ENCODE results near the gene NAMPT.

The NAMPT gene

GRCh38 chr7:106278695-106279094, 6.1 kb downstream of the NAMPT start:
- no peaks in the 10 kb centered on the region for H3K27me3 ChIP-seq (ENCODE audit: insufficient read depth, low read length, poor library complexity, severe bottlenecking)
- H3K4me2 ChIP-seq (ENCODE audit: low read depth, low read length, poor library complexity, severe bottlenecking): peak overlapping the region; percentile 50
- H4K20me1 ChIP-seq (ENCODE audit: insufficient read depth, low read length, poor library complexity, severe bottlenecking): peaks cover 54% of the 10 kb centered on the region
- no peak overlapping the region for H3K9ac ChIP-seq (ENCODE audit: low read depth, low read length, poor library complexity, severe bottlenecking)
- peaks cover 54% of the 10 kb centered on the region for H3K4me1 ChIP-seq (ENCODE audit: insufficient read depth, low read length, poor library complexity, severe bottlenecking)
- H3K9me2 ChIP-seq (replicated peaks; ENCODE audit: low read depth, low read length): no peaks in the 10 kb centered on the region
- no peaks in the 10 kb centered on the region for H3F3A ChIP-seq (ENCODE audit: low read depth)
- H2AFZ ChIP-seq (ENCODE audit: low read length): no peak overlapping the region
- peaks cover 20% of the 10 kb centered on the region; the same call in 1 of the 2 replicates for H3K36me3 ChIP-seq (ENCODE audit: insufficient read depth, low read length)
- TF ChIP-seq, protein P1, sequence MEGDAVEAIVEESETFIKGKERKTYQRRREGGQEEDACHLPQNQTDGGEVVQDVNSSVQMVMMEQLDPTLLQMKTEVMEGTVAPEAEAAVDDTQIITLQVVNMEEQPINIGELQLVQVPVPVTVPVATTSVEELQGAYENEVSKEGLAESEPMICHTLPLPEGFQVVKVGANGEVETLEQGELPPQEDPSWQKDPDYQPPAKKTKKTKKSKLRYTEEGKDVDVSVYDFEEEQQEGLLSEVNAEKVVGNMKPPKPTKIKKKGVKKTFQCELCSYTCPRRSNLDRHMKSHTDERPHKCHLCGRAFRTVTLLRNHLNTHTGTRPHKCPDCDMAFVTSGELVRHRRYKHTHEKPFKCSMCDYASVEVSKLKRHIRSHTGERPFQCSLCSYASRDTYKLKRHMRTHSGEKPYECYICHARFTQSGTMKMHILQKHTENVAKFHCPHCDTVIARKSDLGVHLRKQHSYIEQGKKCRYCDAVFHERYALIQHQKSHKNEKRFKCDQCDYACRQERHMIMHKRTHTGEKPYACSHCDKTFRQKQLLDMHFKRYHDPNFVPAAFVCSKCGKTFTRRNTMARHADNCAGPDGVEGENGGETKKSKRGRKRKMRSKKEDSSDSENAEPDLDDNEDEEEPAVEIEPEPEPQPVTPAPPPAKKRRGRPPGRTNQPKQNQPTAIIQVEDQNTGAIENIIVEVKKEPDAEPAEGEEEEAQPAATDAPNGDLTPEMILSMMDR (conservative IDR thresholded peaks at IDR 0.05; ENCODE audit: low read length): no peak
- TF ChIP-seq EZH2phosphoT487 (IDR thresholded peaks at IDR 0.05; ENCODE audit: borderline replicate concordance): no peak
- H3K79me2 ChIP-seq (ENCODE audit: insufficient read depth, low read length): peaks cover 74% of the 10 kb centered on the region
- no peak overlapping the region for H3K4me3 ChIP-seq (ENCODE audit: low read length, poor library complexity, severe bottlenecking)
- no peaks in the 10 kb centered on the region for H3K9me3 ChIP-seq (ENCODE audit: insufficient read depth, low read depth, low read length)

DNA sequence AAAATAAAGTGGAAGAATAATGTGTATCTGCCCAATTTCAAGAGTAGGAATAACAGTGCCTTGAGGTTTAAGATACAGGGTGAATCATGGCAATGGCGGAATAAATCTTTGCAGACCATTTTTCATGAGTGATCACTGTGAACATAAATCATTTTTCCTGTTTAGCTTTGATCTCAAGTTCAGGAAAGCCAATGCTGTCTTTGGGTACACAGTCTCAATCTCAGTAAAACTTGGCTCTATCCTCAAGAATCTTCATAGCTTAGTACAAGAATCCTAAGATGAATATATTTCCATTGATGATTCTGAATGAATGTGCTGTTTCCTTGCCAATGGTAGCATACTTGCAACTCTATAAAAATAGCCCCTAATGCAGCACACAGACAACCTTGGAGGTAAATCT, 6.8 kb downstream of the NAMPT start:
- Histone ChIP-seq H4K20me1 (ENCODE audit: insufficient read depth, low read length, poor library complexity, severe bottlenecking) (peaks cover 47% of the 10 kb centered on the region), H3K9me2 (replicated peaks; ENCODE audit: low read depth, low read length) (no peaks in the 10 kb centered on the region), H2AFZ (ENCODE audit: low read length) (no peak overlapping the region), H3K4me1 (ENCODE audit: insufficient read depth, low read length, poor library complexity, severe bottlenecking) (peaks cover 47% of the 10 kb centered on the region), H3K4me2 (ENCODE audit: low read depth, low read length, poor library complexity, severe bottlenecking) (peak overlapping the region; percentile 50), H3F3A (ENCODE audit: low read depth) (no peaks in the 10 kb centered on the region), H3K9me3 (ENCODE audit: insufficient read depth, low read depth, low read length) (no peaks in the 10 kb centered on the region), H3K27me3 (ENCODE audit: insufficient read depth, low read length, poor library complexity, severe bottlenecking) (no peaks in the 10 kb centered on the region), H3K9ac (ENCODE audit: low read depth, low read length, poor library complexity, severe bottlenecking) (no peak overlapping the region), H3K79me2 (ENCODE audit: insufficient read depth, low read length) (peaks cover 66% of the 10 kb centered on the region), H3K4me3 (ENCODE audit: low read length, poor library complexity, severe bottlenecking) (no peak overlapping the region), H3K36me3 (ENCODE audit: insufficient read depth, low read length) (peaks cover 27% of the 10 kb centered on the region; the same call in 1 of the 2 replicates)
- TF ChIP-seq, protein P1 (conservative IDR thresholded peaks at IDR 0.05; ENCODE audit: low read length): no peak
- no peak for TF ChIP-seq EZH2phosphoT487 (IDR thresholded peaks at IDR 0.05; ENCODE audit: borderline replicate concordance)

DNA sequence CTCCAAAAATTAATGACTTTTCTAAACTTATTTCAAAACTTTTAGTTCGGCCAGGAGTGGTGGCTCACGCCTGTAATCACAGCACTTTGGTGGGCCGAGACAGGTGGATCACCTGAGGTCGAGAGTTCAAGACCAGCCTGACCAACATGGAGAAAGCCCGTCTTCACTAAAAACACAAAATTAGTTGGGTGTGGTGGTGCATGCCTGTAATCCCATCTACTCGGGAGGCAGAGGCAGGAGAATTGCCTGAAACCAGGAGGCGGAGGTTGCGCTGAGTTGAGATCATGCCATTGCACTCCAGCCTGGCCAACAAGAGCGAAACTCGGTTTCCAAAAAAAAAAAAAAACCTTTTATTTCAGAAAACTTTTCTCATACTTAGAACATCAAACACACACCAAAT, 8.3 kb downstream of the NAMPT start:
- Histone ChIP-seq H3K9ac (ENCODE audit: low read depth, low read length, poor library complexity, severe bottlenecking) (no peak overlapping the region), H3K36me3 (ENCODE audit: insufficient read depth, low read length) (peaks cover 36% of the 10 kb centered on the region; the same call in 1 of the 2 replicates), H3K4me3 (ENCODE audit: low read length, poor library complexity, severe bottlenecking) (no peak overlapping the region), H3K79me2 (ENCODE audit: insufficient read depth, low read length) (peaks cover 52% of the 10 kb centered on the region), H2AFZ (ENCODE audit: low read length) (no peak overlapping the region), H3K4me2 (ENCODE audit: low read depth, low read length, poor library complexity, severe bottlenecking) (no peak overlapping the region), H3K9me2 (replicated peaks; ENCODE audit: low read depth, low read length) (no peaks in the 10 kb centered on the region), H3K4me1 (ENCODE audit: insufficient read depth, low read length, poor library complexity, severe bottlenecking) (peaks cover 33% of the 10 kb centered on the region), H4K20me1 (ENCODE audit: insufficient read depth, low read length, poor library complexity, severe bottlenecking) (peaks cover 37% of the 10 kb centered on the region), H3F3A (ENCODE audit: low read depth) (no peaks in the 10 kb centered on the region), H3K9me3 (ENCODE audit: insufficient read depth, low read depth, low read length) (no peaks in the 10 kb centered on the region), H3K27me3 (ENCODE audit: insufficient read depth, low read length, poor library complexity, severe bottlenecking) (no peaks in the 10 kb centered on the region)
- TF ChIP-seq, protein P1 (conservative IDR thresholded peaks at IDR 0.05; ENCODE audit: low read length): no peak
- TF ChIP-seq EZH2phosphoT487 (IDR thresholded peaks at IDR 0.05; ENCODE audit: borderline replicate concordance): no peak
